Osteocyte (in vitro differentiated cells): ENCODE results near the gene TRAT1. TPM values are rescaled to one million over a fixed set of nuclear protein-coding genes. Genes with fewer than 3 reads are reported as not detected.

Experiments used
- DNase-seq: peaks from one replicate; pipeline ENCODE4 v3.0.0; 2021; ENCODE audit warnings: mixed read lengths; ENCODE audit not compliant: unreplicated experiment; ENCODE audit errors: extremely low spot score
- H3K27ac Mint-ChIP-seq: one replicate; pipeline ENCODE4 v1.8.0; 2021; ENCODE audit warnings: mild to moderate bottlenecking, mixed read lengths; ENCODE audit not compliant: unreplicated experiment
- H3K27me3 Mint-ChIP-seq: one replicate; pipeline ENCODE4 v1.8.0; 2021; ENCODE audit warnings: mixed read lengths; ENCODE audit not compliant: unreplicated experiment
- H3K36me3 Mint-ChIP-seq: one replicate; pipeline ENCODE4 v1.8.0; 2021; ENCODE audit warnings: mixed read lengths; ENCODE audit not compliant: unreplicated experiment
- H3K4me1 Mint-ChIP-seq: one replicate; pipeline ENCODE4 v1.8.0; 2021; ENCODE audit warnings: mixed read lengths; ENCODE audit not compliant: unreplicated experiment
- H3K4me3 Mint-ChIP-seq: one replicate; pipeline ENCODE4 v1.8.0; 2021; ENCODE audit warnings: mild to moderate bottlenecking, moderate library complexity, mixed read lengths; ENCODE audit not compliant: unreplicated experiment
- H3K9me3 Mint-ChIP-seq: one replicate; pipeline ENCODE4 v1.8.0; 2021; ENCODE audit warnings: mixed read lengths; ENCODE audit not compliant: unreplicated experiment
- CTCF ChIP-seq: fragments of 200-600 bp; sonication (generic); IDR thresholded peaks from 2 replicates; pipeline ENCODE4 v1.5.0; 2021; ENCODE audit warnings: antibody characterized with exemption, mild to moderate bottlenecking, moderate library complexity
- total RNA-seq: library from RNA; stranded (reverse); gene quantifications from 2 replicates; pipeline ENCODE4 v1.2.1, GENCODE V29; 2021

TRAT1 gene
- total RNA-seq, 1 donor from 2014 or later, result not detected

- Mint-ChIP-seq H3K27me3 (peaks cover 10% of the 10 kb centered on the region), H3K27ac (no peak overlapping the region), H3K9me3 (no peaks in the 10 kb centered on the region), H3K4me3 (no peak overlapping the region), H3K36me3 (no peaks in the 10 kb centered on the region), H3K4me1 (no peaks in the 10 kb centered on the region)
- no peak for DNase-seq
- TF ChIP-seq CTCF, result no peak
Observed at GRCh38 chr3:108830991-108831614, 8.5 kb downstream of the TRAT1 start.

GRCh38 chr3:108833611-108834010 is 11.0 kb downstream of the TRAT1 start:
- Mint-ChIP-seq H3K4me1 (no peaks in the 10 kb centered on the region), H3K36me3 (no peaks in the 10 kb centered on the region), H3K9me3 (no peaks in the 10 kb centered on the region), H3K27ac (no peak overlapping the region), H3K27me3 (peaks cover 12% of the 10 kb centered on the region), H3K4me3 (no peak overlapping the region)
- DNase-seq, result no peak
- TF ChIP-seq CTCF, result no peak

- H3K4me3 Mint-ChIP-seq, result no peak overlapping the region
- H3K27ac Mint-ChIP-seq, result no peak overlapping the region
- H3K36me3 Mint-ChIP-seq, result no peaks in the 10 kb centered on the region
- DNase-seq, result no peak
- H3K9me3 Mint-ChIP-seq, result no peaks in the 10 kb centered on the region
- H3K27me3 Mint-ChIP-seq, result peaks cover 12% of the 10 kb centered on the region
- TF ChIP-seq CTCF, result no peak
- no peaks in the 10 kb centered on the region for H3K4me1 Mint-ChIP-seq
Observed at GRCh38 chr3:108834551-108834950, 12.0 kb downstream of the TRAT1 start.

- Mint-ChIP-seq H3K36me3 (no peaks in the 10 kb centered on the region), H3K4me1 (no peaks in the 10 kb centered on the region), H3K9me3 (no peaks in the 10 kb centered on the region), H3K27ac (no peak overlapping the region), H3K4me3 (no peak overlapping the region), H3K27me3 (peaks cover 12% of the 10 kb centered on the region)
- no peak for DNase-seq
- no peak for TF ChIP-seq CTCF
Observed at GRCh38 chr3:108835101-108835500, 12.5 kb downstream of the TRAT1 start.

GRCh38 chr3:108838436-108838835 is 15.8 kb downstream of the TRAT1 start:
- Mint-ChIP-seq H3K9me3 (no peaks in the 10 kb centered on the region), H3K36me3 (no peaks in the 10 kb centered on the region), H3K27ac (no peak overlapping the region), H3K4me3 (no peak overlapping the region), H3K4me1 (no peaks in the 10 kb centered on the region), H3K27me3 (peaks cover 18% of the 10 kb centered on the region)
- TF ChIP-seq CTCF, result no peak
- DNase-seq, result no peak
